GM18526 (cell line): ENCODE measurements around the gene PLAU.

Source experiments
- POLR2A ChIP-seq: IDR thresholded peaks from 3 replicates; pipeline ENCODE4 v1.6.1; 2011; ENCODE audit not compliant: insufficient read length; ENCODE audit errors: extremely low read depth

Gene PLAU

GRCh38 chr10:73907841-73908517 is 3.0 kb upstream of the PLAU start:
- TF ChIP-seq POLR2A: no peak

GRCh38 chr10:73908853-73909539 is 1.9 kb upstream of the PLAU start:
- TF ChIP-seq POLR2A: no peak

- no peak for TF ChIP-seq POLR2A
These were observed 1.3 kb upstream of the PLAU start for GRCh38 chr10:73909540-73910115.

- no peak for TF ChIP-seq POLR2A
These were observed 550 bp upstream of the PLAU start for GRCh38 chr10:73910401-73910763.

- TF ChIP-seq POLR2A: no peak
These were observed 647 bp downstream of the PLAU start for GRCh38 chr10:73911553-73912004.

- no peak for TF ChIP-seq POLR2A
These were observed 3.1 kb downstream of the PLAU start for GRCh38 chr10:73914036-73914435.

- TF ChIP-seq POLR2A: no peak
These were observed 4.4 kb downstream of the PLAU start for GRCh38 chr10:73915206-73915851.

- no peak for TF ChIP-seq POLR2A
These were observed 6.0 kb downstream of the PLAU start for GRCh38 chr10:73916761-73917470.

- TF ChIP-seq POLR2A: no peak
These were observed 6.8 kb downstream of the PLAU start for GRCh38 chr10:73917566-73918305.

- no peak for TF ChIP-seq POLR2A
These were observed 9.2 kb downstream of the PLAU start for GRCh38 chr10:73920089-73920488.

GRCh38 chr10:73922007-73922863 is 11.3 kb downstream of the PLAU start:
- no peak for TF ChIP-seq POLR2A

GRCh38 chr10:73922864-73923133 is 11.9 kb downstream of the PLAU start:
- TF ChIP-seq POLR2A: no peak

- no peak for TF ChIP-seq POLR2A
These were observed 13.1 kb downstream of the PLAU start for GRCh38 chr10:73923935-73924598.
